Muscle layer of colon (tissue), 2 donors: ENCODE data around the gene A1BG.

Source experiments
- H3K27ac ChIP-seq: one replicate; pipeline ENCODE4 v1.7.0; 2013; ENCODE audit warnings: low read depth, mild to moderate bottlenecking, low read length, moderate library complexity
- H3K27me3 ChIP-seq, 2 donors: one replicate each; pipeline ENCODE4 v1.7.0; 2013; ENCODE audit warnings: low read length in 2 of 2, mild to moderate bottlenecking in 2 of 2; ENCODE audit not compliant: insufficient read depth in 2 of 2, control insufficient read depth in 1 of 2
- H3K36me3 ChIP-seq: one replicate; pipeline ENCODE4 v1.7.0; 2013; ENCODE audit warnings: mild to moderate bottlenecking, low read length; ENCODE audit not compliant: insufficient read depth
- H3K4me1 ChIP-seq: one replicate; pipeline ENCODE4 v1.7.0; 2013; ENCODE audit warnings: mild to moderate bottlenecking, low read length; ENCODE audit not compliant: insufficient read depth
- H3K4me3 ChIP-seq, 2 donors: one replicate each; pipeline ENCODE4 v1.7.0; 2013; ENCODE audit warnings: low read length in 2 of 2, low read depth in 1 of 2, mild to moderate bottlenecking in 1 of 2, moderate library complexity in 1 of 2
- H3K9ac ChIP-seq: one replicate; pipeline ENCODE4 v1.7.0; 2013; ENCODE audit warnings: low read length
- H3K9me3 ChIP-seq: one replicate; pipeline ENCODE4 v1.7.0; 2013; ENCODE audit warnings: mild to moderate bottlenecking, low read length
- donor health status: abdominal sarcoma.
- donor health status: Adenocarcinoma of cecum.

Gene A1BG

GRCh38 chr19:58367698-58368454 is 14.6 kb upstream of the A1BG start:
- H3K4me1 ChIP-seq: no peaks in the 10 kb centered on the region
- H3K27me3 ChIP-seq: peaks cover 0 to 18% of the 10 kb centered on the region in 2 donors
- H3K9me3 ChIP-seq: no peaks in the 10 kb centered on the region
- H3K4me3 ChIP-seq: no peak overlapping the region
- no peak overlapping the region for H3K27ac ChIP-seq
- no peak overlapping the region for H3K9ac ChIP-seq
- no peaks in the 10 kb centered on the region for H3K36me3 ChIP-seq

- H3K36me3 ChIP-seq: no peaks in the 10 kb centered on the region
- no peaks in the 10 kb centered on the region for H3K9me3 ChIP-seq
- no peak overlapping the region for H3K4me3 ChIP-seq
- H3K27me3 ChIP-seq: peaks cover 0 to 18% of the 10 kb centered on the region in 2 donors
- H3K27ac ChIP-seq: no peak overlapping the region
- no peak overlapping the region for H3K9ac ChIP-seq
- no peaks in the 10 kb centered on the region for H3K4me1 ChIP-seq
Observed at GRCh38 chr19:58366585-58367430, 13.5 kb upstream of the A1BG start.

GRCh38 chr19:58364146-58364545 is 10.9 kb upstream of the A1BG start:
- no peak overlapping the region for H3K4me3 ChIP-seq
- H3K9me3 ChIP-seq: no peaks in the 10 kb centered on the region
- peaks cover 0 to 18% of the 10 kb centered on the region in 2 donors for H3K27me3 ChIP-seq
- no peak overlapping the region for H3K27ac ChIP-seq
- H3K9ac ChIP-seq: no peak overlapping the region
- no peaks in the 10 kb centered on the region for H3K4me1 ChIP-seq
- H3K36me3 ChIP-seq: no peaks in the 10 kb centered on the region

- H3K4me1 ChIP-seq: no peaks in the 10 kb centered on the region
- no peaks in the 10 kb centered on the region for H3K9me3 ChIP-seq
- peak within 1 kb of the TSS; percentile 83 to 99 for H3K4me3 ChIP-seq
- no peaks in the 10 kb centered on the region for H3K36me3 ChIP-seq
- peak within 1 kb of the TSS; percentile 59 for H3K27ac ChIP-seq
- peaks cover 0 to 18% of the 10 kb centered on the region in 2 donors for H3K27me3 ChIP-seq
- peak within 1 kb of the TSS; percentile 96 for H3K9ac ChIP-seq
Observed at GRCh38 chr19:58362272-58362994, 9.1 kb upstream of the A1BG start, which contains the start of gene ZNF497. TSS of gene ZNF497 (minus strand) at chr19:58362751. CDS start at chr19:58357635, 5,116 bp downstream.

- H3K4me3 ChIP-seq: peak overlapping the region; percentile 83 to 99
- H3K9ac ChIP-seq: peak overlapping the region; percentile 96
- H3K27me3 ChIP-seq: peaks cover 0 to 18% of the 10 kb centered on the region in 2 donors
- H3K4me1 ChIP-seq: no peaks in the 10 kb centered on the region
- peak overlapping the region; percentile 59 for H3K27ac ChIP-seq
- no peaks in the 10 kb centered on the region for H3K9me3 ChIP-seq
- H3K36me3 ChIP-seq: no peaks in the 10 kb centered on the region
Observed at GRCh38 chr19:58361900-58362271, 8.6 kb upstream of the A1BG start.

GRCh38 chr19:58357481-58358145 is 4.3 kb upstream of the A1BG start:
- Histone ChIP-seq H3K4me3 (no peak overlapping the region), H3K9ac (no peak overlapping the region), H3K27ac (no peak overlapping the region), H3K36me3 (no peaks in the 10 kb centered on the region), H3K4me1 (no peaks in the 10 kb centered on the region), H3K9me3 (no peaks in the 10 kb centered on the region), H3K27me3 (peaks cover 24 to 46% of the 10 kb centered on the region in 2 donors)

GRCh38 chr19:58356766-58357480 is 3.6 kb upstream of the A1BG start:
- peaks cover 29 to 52% of the 10 kb centered on the region in 2 donors for H3K27me3 ChIP-seq

GRCh38 chr19:58355908-58356765 is 2.8 kb upstream of the A1BG start:
- H3K9ac ChIP-seq: no peak overlapping the region
- H3K9me3 ChIP-seq: no peaks in the 10 kb centered on the region
- H3K27ac ChIP-seq: no peak overlapping the region
- no peaks in the 10 kb centered on the region for H3K36me3 ChIP-seq
- H3K4me3 ChIP-seq: no peak overlapping the region
- H3K27me3 ChIP-seq: peaks cover 29 to 60% of the 10 kb centered on the region in 2 donors
- H3K4me1 ChIP-seq: no peaks in the 10 kb centered on the region

More at GRCh38 chr19:58356766-58357480, 3.6 kb upstream of the A1BG start:
- Histone ChIP-seq H3K4me3 (no peak overlapping the region), H3K36me3 (no peaks in the 10 kb centered on the region), H3K9me3 (no peaks in the 10 kb centered on the region), H3K9ac (no peak overlapping the region), H3K4me1 (no peaks in the 10 kb centered on the region), H3K27ac (no peak overlapping the region)

GRCh38 chr19:58355215-58355796 is 2.0 kb upstream of the A1BG start:
- Histone ChIP-seq H3K36me3 (no peaks in the 10 kb centered on the region), H3K27me3 (peaks cover 29 to 67% of the 10 kb centered on the region in 2 donors), H3K4me1 (no peaks in the 10 kb centered on the region), H3K9ac (no peak overlapping the region), H3K9me3 (no peaks in the 10 kb centered on the region), H3K4me3 (no peak overlapping the region), H3K27ac (no peak overlapping the region)
